Peyer's patch (tissue), 4 donors: ENCODE results near the gene TMEM164. TPM values are rescaled to one million over a fixed set of nuclear protein-coding genes. Genes with fewer than 3 reads are reported as not detected.
A peak's percentile ranks its signal among the peaks of the same experiment; 100 is the strongest.

Source experiments
- DNase-seq, 3 donors: peaks; one replicate each; pipeline ENCODE4 v3.0.0-alpha.2; 2017 to 2019
- H3K27ac ChIP-seq, 4 donors: fragments of 200-600 bp; sonication (generic); one replicate each; pipeline ENCODE4 v1.5.1; 2016 to 2019
- H3K27me3 ChIP-seq, 2 donors: fragments of 200-600 bp; sonication (generic); one replicate each; pipeline ENCODE4 v1.5.1; 2019
- H3K36me3 ChIP-seq, 3 donors: fragments of 200-600 bp; sonication (generic); one replicate each; pipeline ENCODE4 v1.5.1; 2016 to 2019
- H3K4me1 ChIP-seq, 4 donors: fragments of 200-600 bp; sonication (generic); one replicate each; pipeline ENCODE4 v1.5.1; 2016 to 2019
- H3K4me3 ChIP-seq, 4 donors: fragments of 200-600 bp; sonication (generic); 1 replicate in 3 of 4; 2 replicates in 1 of 4; pipeline ENCODE4 v1.5.1; 2016 to 2019; ENCODE audit warnings: mild to moderate bottlenecking in 1 of 4
- H3K9me3 ChIP-seq, 4 donors: fragments of 200-600 bp; sonication (generic); one replicate each; pipeline ENCODE4 v1.5.1; 2016 to 2019; ENCODE audit warnings: mild to moderate bottlenecking in 1 of 4
- POLR2A ChIP-seq, 2 donors: fragments of 450-650 bp; IDR thresholded peaks; one replicate each; pipeline ENCODE4 v1.5.1; 2017; ENCODE audit warnings: antibody characterized with exemption in 2 of 2, mild to moderate bottlenecking in 2 of 2, moderate library complexity in 2 of 2
- total RNA-seq, 4 donors: library from RNA; depleted of rRNA; stranded (reverse); fragments of >200 nt; gene quantifications; one replicate each; pipeline ENCODE4 v1.1.0, GENCODE V29; 2016
- TF ChIP-seq, protein P1 (sequence below), 6 experiments: fragments of 450-650 bp in 4 of 6; fragments of 200-600 bp in 2 of 6; sonication (generic) in 1 of 6; IDR thresholded peaks; one replicate each; pipeline ENCODE4 v1.5.1; 2017 to 2019; ENCODE audit warnings: antibody characterized with exemption in 6 of 6, mild to moderate bottlenecking in 3 of 6, moderate library complexity in 1 of 6

The TMEM164 gene
- total RNA-seq, 4 donors from 2014 or later, result 25.6 to 79.7 (median 73.8) TPM

DNA sequence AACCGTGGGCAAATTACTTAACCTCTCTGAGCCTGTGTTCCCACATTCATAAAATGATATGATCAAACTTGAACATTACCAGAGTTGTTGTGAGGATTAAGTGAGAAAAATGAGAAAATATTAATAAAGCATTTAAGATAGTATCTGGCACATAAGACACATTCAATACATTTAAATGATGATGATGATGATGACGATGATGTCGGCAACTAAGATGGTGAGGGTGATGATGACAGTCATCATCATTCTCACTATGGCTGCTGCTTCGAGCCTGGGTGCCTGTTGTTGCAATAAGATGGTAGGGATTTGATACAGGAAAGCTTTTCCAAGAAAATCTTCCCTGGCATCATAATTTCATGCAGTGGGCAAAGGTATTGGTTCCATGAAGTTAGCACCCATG lies 11.1 kb downstream of the TMEM164 start:
- H3K36me3 ChIP-seq, result peaks cover 0 to 6% (median 0%) of the 10 kb centered on the region in 3 donors
- H3K4me1 ChIP-seq, result no peaks in the 10 kb centered on the region
- H3K4me3 ChIP-seq, result no peak overlapping the region
- no peak for DNase-seq
- TF ChIP-seq POLR2A (IDR thresholded peaks at IDR 0.05), result no peak
- TF ChIP-seq, protein P1, sequence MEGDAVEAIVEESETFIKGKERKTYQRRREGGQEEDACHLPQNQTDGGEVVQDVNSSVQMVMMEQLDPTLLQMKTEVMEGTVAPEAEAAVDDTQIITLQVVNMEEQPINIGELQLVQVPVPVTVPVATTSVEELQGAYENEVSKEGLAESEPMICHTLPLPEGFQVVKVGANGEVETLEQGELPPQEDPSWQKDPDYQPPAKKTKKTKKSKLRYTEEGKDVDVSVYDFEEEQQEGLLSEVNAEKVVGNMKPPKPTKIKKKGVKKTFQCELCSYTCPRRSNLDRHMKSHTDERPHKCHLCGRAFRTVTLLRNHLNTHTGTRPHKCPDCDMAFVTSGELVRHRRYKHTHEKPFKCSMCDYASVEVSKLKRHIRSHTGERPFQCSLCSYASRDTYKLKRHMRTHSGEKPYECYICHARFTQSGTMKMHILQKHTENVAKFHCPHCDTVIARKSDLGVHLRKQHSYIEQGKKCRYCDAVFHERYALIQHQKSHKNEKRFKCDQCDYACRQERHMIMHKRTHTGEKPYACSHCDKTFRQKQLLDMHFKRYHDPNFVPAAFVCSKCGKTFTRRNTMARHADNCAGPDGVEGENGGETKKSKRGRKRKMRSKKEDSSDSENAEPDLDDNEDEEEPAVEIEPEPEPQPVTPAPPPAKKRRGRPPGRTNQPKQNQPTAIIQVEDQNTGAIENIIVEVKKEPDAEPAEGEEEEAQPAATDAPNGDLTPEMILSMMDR (IDR thresholded peaks at IDR 0.05), result no peak
- H3K27ac ChIP-seq, result no peak overlapping the region
- no peaks in the 10 kb centered on the region for H3K9me3 ChIP-seq
- H3K27me3 ChIP-seq, result no peaks in the 10 kb centered on the region

DNA sequence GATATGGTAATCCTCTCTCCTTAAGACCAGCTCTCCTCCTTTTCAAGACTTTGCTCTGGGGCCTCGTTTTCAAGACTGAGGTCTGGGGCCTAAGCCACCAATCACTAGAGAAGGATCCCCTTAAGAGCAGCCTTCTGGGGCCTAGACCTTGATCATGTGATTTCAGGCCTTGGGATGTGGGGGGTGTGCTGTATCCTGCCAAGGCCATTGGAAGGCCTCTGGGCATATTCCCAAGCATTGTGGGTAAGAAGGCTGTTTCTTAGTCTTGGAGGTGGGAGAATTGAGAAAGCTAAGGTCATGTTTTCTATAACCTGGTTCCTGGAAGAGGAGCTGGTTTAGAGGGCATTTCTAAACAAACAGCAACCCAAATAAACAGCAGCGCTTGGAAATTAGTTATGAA lies 12.1 kb downstream of the TMEM164 start:
- Histone ChIP-seq H3K9me3 (no peaks in the 10 kb centered on the region), H3K36me3 (peaks cover 0 to 6% (median 0%) of the 10 kb centered on the region in 3 donors), H3K27me3 (no peaks in the 10 kb centered on the region), H3K4me3 (no peak overlapping the region), H3K4me1 (no peaks in the 10 kb centered on the region), H3K27ac (no peak overlapping the region)
- no peak for DNase-seq
- no peak for TF ChIP-seq POLR2A (IDR thresholded peaks at IDR 0.05)
- TF ChIP-seq, protein P1 (IDR thresholded peaks at IDR 0.05), result no peak

DNA sequence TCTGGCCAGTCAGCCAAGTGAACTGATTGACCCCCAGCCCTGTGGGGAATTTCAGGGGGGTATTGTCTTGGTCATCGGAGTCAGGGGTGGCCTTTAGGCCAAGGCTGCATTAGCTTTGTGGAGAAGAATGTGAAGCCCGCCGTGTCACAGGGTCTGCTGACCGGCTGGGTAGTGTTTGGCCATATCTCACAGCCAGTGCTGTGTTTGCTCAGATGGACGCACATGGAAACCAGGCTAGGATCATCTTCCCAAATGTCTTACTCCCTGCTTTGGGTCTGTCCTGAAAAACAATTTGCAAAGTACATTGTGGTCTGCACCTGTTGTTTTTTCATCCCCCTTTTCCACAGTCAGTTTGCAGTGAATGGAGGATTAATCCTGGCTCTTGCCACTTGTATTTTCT lies 13.0 kb downstream of the TMEM164 start:
- Histone ChIP-seq H3K27ac (no peak overlapping the region), H3K4me3 (no peak overlapping the region), H3K36me3 (peaks cover 0 to 6% (median 0%) of the 10 kb centered on the region in 3 donors), H3K4me1 (no peaks in the 10 kb centered on the region), H3K27me3 (no peaks in the 10 kb centered on the region), H3K9me3 (no peaks in the 10 kb centered on the region)
- no peak for DNase-seq
- TF ChIP-seq POLR2A (IDR thresholded peaks at IDR 0.05), result no peak
- TF ChIP-seq, protein P1 (IDR thresholded peaks at IDR 0.05), result no peak

DNA sequence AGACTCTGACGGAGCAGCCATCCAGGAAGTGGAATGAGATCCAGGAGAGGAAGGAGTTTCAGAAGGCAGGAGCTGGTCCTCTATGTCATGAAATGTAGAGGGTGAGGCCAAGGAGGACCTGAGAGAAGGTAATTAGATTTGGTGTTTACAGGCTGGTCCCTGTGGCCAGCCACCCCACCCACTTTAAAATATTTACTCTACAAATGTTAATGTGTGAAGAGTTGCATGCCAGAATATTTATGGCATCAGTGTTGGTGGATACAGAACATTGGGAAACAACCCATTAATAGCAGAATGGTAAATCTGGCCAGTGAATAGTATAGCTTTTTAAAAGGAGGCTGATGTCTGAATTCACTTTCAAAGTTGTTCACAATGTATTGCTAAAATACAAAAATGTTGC lies 17.6 kb downstream of the TMEM164 start:
- Histone ChIP-seq H3K4me3 (no peak overlapping the region), H3K4me1 (no peaks in the 10 kb centered on the region), H3K36me3 (peaks cover 0 to 6% (median 0%) of the 10 kb centered on the region in 3 donors), H3K27me3 (no peaks in the 10 kb centered on the region), H3K9me3 (no peaks in the 10 kb centered on the region), H3K27ac (no peak overlapping the region)
- no peak for TF ChIP-seq POLR2A (IDR thresholded peaks at IDR 0.05)
- TF ChIP-seq, protein P1 (IDR thresholded peaks at IDR 0.05), result no peak
- DNase-seq, result no peak

DNA sequence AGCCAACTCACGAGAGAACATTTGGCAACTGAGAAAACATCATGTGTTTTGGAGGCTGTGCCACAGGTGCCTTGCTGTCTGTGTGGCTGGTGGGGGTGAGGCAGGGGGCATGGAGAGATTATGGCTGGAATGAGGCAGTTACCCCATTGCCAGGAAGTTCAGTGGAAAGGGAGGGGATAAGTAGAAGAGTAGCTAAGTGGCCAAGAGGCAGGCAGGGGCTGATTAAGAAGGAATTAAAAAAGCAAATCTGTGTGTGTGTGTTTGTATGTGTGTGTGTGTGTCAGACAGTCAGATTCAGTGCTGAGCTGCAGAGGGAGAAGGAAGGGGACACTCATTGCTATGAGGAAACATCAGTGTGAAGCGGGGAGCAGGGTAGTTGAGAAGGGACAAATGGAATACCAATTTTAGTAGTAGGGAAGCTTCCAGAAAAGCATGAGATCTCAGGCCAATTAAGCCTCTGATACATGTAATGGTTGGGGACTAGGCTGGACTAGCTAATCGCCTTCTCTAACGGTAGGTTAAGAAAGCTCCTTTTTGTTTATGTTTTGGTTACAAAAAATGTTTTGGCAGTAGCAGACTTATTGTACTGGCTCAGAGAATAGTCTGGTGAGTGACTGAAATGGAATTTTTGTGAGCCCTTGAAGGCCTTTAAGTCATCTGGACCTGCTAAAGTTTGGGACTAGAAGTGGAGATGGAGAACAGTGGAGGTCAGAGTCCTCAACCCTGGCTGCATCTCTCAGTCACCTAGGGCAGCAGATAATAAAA lies 18.5 kb downstream of the TMEM164 start:
- Histone ChIP-seq H3K27ac (peak overlapping the region in 1 of 4 donors; percentile 8), H3K4me1 (no peaks in the 10 kb centered on the region), H3K27me3 (no peaks in the 10 kb centered on the region), H3K4me3 (no peak overlapping the region), H3K36me3 (peaks cover 0 to 6% (median 0%) of the 10 kb centered on the region in 3 donors), H3K9me3 (no peaks in the 10 kb centered on the region)
- no peak for TF ChIP-seq POLR2A (IDR thresholded peaks at IDR 0.05)
- TF ChIP-seq, protein P1 (IDR thresholded peaks at IDR 0.05), result no peak
- DNase-seq, result no peak
